Peyer's patch (tissue), 4 donors: ENCODE results near the gene CHST8.

Experiments used
- POLR2A ChIP-seq, 2 donors: fragments of 450-650 bp; IDR thresholded peaks; one replicate each; pipeline ENCODE4 v1.5.1; 2017; ENCODE audit warnings: antibody characterized with exemption in 2 of 2, mild to moderate bottlenecking in 2 of 2, moderate library complexity in 2 of 2
- TF ChIP-seq, protein P1 (sequence below), 6 experiments: fragments of 450-650 bp in 4 of 6; fragments of 200-600 bp in 2 of 6; sonication (generic) in 1 of 6; IDR thresholded peaks; one replicate each; pipeline ENCODE4 v1.5.1; 2017 to 2019; ENCODE audit warnings: antibody characterized with exemption in 6 of 6, mild to moderate bottlenecking in 3 of 6, moderate library complexity in 1 of 6

DNA sequence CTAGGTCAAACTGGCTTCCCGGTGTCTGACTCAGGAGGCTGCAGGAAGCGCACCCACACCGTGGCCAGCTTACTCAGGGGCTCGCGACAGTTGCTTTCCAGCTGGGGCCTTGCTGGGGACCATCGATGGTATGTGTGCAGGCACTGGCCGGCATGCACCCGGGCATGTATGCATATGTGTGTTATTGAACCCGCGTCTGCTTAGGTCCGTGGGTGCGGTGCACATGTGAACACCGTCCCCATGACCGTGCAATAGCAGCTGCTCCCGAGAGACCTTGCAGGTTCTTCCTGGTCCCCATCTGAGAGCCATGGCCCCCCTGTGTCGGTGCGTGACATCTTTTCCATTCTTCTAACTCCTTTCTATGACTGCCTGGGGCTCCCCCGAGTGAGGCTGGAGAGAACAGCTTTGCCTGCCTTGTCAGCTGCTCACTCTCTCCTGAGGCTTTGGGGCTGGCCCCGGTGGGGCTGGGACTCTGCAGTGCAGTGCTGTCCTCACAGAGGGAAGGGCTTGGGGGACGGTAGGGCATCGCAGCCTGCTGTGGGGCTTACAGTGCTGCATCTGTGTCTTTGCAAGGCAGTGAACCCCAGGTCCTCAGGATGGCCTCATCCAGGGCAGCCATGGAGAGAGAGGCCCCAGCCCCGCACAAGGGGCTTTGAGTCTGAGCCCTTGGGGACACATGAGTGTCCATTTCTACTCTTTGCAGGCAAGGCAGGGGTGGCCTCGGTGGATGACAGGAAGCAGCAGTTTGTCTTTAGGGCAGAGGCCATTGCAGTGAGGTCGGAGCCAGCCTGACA is 65.1 kb downstream of the CHST8 start:
- no peak for TF ChIP-seq POLR2A (IDR thresholded peaks at IDR 0.05)
- TF ChIP-seq, protein P1, sequence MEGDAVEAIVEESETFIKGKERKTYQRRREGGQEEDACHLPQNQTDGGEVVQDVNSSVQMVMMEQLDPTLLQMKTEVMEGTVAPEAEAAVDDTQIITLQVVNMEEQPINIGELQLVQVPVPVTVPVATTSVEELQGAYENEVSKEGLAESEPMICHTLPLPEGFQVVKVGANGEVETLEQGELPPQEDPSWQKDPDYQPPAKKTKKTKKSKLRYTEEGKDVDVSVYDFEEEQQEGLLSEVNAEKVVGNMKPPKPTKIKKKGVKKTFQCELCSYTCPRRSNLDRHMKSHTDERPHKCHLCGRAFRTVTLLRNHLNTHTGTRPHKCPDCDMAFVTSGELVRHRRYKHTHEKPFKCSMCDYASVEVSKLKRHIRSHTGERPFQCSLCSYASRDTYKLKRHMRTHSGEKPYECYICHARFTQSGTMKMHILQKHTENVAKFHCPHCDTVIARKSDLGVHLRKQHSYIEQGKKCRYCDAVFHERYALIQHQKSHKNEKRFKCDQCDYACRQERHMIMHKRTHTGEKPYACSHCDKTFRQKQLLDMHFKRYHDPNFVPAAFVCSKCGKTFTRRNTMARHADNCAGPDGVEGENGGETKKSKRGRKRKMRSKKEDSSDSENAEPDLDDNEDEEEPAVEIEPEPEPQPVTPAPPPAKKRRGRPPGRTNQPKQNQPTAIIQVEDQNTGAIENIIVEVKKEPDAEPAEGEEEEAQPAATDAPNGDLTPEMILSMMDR (IDR thresholded peaks at IDR 0.05), result no peak
